HG02938 (cell line): ENCODE results near the gene CACNB2.

ENCODE experiments used
- ATAC-seq: cut with Tn5 transposase; IDR thresholded peaks from one replicate; pipeline ENCODE4 v1.9.1; 2021; ENCODE audit warnings: mild to moderate bottlenecking, moderate library complexity; ENCODE audit not compliant: unreplicated experiment

CACNB2 gene

DNA sequence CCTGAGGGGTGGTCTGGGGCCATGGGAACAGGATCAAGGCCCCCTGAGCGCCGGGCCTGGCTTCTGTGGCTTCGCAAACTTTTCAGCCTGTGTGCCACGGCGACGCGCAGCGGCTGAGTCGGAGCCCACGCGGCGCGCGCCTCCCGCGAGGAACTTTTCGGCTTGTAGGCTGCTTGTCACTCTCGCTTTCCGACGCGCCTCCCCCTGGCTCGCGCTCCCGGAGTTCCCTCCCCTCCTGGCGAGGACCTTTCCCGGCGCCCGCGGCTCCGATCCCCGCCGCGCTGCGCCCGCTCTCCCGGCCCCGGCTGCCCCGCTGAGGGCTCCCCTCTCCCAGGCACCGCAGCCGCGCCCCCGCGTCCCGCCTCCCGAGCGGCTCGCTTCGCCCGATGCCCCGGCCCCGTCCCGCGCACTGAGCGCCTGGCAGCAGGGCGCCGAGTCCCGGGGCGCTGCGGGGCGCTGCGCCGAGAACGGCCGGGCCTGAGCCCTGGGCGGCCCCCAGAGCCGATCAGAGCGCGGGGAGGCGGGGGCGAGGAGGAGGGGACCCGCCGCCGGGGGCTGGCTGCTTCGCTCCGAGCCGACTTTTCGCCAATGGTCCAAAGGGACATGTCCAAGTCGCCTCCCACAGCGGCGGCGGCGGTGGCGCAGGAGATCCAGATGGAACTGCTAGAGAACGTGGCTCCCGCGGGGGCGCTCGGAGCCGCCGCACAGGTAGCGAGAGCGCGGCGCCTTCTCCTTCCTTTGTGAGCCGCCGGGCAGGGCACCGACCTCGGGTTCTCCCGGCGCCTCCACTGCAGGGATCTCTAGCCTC lies at the start of gene CACNB2:
TSS of gene CACNB2 (plus strand) at position 276 of the 808 bp plus-strand sequence.
- ATAC-seq: no peak

- ATAC-seq: no peak
Observed at GRCh38 chr10:18094332-18094731, 45.9 kb upstream of the CACNB2 start.

GRCh38 chr10:18094793-18095192 lies 45.4 kb upstream of the CACNB2 start:
- ATAC-seq: no peak

DNA sequence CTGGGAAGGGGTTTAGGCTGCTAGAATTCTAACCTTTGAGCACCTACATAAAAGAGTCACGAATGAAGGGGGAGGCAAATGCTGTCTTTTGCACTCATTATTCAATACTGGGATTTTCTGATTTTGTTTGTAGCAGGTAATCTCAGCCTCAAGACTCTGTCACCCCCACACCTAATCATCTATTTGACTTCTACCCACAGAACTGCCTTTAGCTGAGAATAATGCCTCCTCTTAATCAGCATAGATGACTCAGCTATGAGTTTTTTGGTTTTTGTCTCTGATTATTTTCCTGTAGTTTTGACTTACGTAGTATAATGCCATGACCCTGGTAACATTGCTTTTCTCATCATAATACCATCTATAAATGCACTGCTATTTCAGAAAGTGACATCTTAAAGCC lies 42.7 kb upstream of the CACNB2 start:
- no peak for ATAC-seq

DNA sequence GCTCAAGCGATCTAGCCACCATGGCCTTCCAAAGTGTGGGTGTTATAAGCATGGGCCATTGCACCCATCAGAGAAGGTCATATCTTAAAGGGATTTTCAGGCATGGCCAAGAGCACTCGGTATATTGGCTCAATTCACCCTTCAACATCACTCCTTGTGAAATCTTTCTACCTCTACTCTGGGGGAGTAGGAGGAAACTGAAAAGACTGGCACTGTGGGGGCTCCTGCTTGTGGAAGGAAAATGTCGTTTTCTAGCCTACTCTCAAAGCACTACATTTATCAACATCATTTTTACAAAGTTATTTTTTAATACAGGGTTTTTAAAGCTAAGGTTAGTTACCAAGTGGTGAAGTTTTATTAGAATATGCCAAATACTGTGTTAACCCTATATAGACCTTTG lies 42.0 kb upstream of the CACNB2 start:
- ATAC-seq: no peak

DNA sequence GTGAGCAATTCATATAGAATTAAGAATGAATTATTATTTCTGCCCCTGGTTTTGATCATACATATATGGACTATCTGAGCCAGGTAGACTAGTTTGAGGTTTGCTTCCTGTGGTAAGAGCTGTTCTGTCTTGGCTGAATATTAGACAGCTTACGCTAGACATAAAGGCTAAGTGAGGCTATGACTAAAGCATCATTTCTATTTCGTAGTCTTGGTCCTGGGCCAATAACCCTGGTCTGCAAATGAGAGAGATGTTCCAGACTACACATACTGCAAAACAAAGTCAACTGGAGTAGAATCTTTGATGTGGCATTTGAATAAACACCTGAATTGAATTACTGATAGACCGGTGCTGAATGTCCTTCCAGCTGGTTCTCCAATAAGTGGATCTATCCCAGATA lies 40.8 kb upstream of the CACNB2 start:
- ATAC-seq: no peak

DNA sequence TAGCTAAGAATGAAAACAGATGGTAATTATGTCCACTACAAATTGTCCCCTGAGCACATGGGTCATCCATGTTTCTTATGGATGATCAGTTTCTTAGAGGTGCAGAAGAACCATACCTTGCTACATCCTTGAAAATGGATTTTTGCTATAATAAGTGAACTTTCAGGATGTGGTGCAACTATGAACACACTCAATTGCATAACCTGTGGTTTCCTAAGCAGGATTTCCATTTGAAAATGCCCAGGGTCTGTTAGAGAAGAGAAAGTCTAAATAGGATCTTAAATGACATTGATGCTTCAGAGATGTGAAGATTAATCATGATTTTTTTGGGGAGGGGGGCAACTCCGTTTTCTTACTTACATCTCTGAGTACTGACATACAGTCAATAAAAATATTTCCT lies 39.6 kb upstream of the CACNB2 start:
- no peak for ATAC-seq

- ATAC-seq: no peak
Observed at GRCh38 chr10:18102404-18102803, 37.8 kb upstream of the CACNB2 start.

DNA sequence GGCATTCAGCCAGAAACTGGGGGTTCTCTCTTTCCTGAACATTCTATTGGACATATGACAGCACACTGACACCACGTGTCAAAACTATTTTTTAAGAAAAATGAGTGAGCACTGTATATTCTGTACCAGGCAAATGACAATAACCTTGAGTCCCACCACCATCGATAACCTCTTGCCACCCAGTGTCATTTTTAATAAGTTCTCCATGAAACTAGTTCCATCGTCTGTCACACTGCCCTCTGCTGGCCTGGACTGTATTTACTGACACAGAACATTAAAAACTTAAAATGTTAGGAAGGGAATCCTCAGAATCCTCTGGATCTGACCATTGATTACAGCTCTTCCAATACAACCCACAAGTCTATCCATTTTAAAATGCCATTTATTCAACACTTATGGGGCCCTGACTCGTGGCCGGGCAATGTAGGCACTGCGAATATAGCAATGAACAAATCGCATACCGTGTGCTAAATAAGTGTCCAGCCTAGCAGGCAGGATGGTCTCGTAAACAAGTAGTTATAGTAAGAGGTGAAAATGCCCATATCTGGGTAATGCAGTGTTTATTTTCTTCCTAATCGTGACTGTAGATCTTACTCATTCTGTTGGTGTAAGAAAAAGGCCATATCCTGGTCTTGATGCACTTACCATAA lies 35.9 kb upstream of the CACNB2 start:
- ATAC-seq: no peak

GRCh38 chr10:18109341-18109870 lies 30.8 kb upstream of the CACNB2 start:
- ATAC-seq: no peak

DNA sequence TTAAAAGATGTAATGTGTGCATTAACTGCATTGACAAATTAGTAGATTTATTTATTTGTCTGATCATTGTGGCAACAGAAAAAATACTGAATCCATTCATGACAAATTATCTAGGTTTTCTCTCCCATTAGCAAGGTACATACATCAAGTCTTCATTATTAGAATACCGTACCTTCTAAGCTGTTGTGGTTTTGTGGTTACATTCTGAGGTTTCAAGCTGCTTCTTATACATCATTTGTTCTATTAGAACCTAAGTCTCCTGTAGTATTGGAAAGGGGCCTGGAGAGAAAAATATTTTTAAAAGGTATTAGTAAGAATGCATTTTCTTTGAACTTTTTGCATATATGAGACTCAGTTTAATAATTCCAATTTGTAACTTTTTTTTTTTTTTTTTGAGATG lies 26.3 kb upstream of the CACNB2 start:
- ATAC-seq: no peak

- no peak for ATAC-seq
Observed at GRCh38 chr10:18117276-18117675, 22.9 kb upstream of the CACNB2 start.

DNA sequence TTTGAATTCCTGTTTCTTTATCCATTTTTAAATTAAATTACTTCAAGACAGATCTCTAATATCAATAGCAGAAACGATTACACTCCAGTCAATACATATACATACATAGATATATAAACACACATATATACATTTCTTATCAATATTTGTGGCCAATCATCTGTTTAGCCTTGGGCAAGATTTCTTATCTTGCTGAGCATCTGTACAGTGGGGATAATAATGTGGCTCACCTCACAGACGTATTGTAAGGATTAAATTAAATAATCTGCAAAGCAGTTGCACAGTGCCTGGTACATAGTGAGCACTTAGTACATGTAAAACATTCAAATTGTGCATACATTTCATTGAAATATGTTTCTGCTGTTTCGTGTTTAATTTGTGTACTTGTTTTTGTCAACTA lies 17.5 kb upstream of the CACNB2 start:
- no peak for ATAC-seq

GRCh38 chr10:18133046-18133445 lies 7.2 kb upstream of the CACNB2 start:
- no peak for ATAC-seq

GRCh38 chr10:18134509-18134908 lies 5.7 kb upstream of the CACNB2 start:
- ATAC-seq: no peak

- no peak for ATAC-seq
Observed at GRCh38 chr10:18134921-18135320, 5.3 kb upstream of the CACNB2 start.

GRCh38 chr10:18136073-18136791 lies 4.0 kb upstream of the CACNB2 start:
- ATAC-seq: no peak

- ATAC-seq: no peak
Observed at GRCh38 chr10:18137111-18137510, 3.1 kb upstream of the CACNB2 start.

DNA sequence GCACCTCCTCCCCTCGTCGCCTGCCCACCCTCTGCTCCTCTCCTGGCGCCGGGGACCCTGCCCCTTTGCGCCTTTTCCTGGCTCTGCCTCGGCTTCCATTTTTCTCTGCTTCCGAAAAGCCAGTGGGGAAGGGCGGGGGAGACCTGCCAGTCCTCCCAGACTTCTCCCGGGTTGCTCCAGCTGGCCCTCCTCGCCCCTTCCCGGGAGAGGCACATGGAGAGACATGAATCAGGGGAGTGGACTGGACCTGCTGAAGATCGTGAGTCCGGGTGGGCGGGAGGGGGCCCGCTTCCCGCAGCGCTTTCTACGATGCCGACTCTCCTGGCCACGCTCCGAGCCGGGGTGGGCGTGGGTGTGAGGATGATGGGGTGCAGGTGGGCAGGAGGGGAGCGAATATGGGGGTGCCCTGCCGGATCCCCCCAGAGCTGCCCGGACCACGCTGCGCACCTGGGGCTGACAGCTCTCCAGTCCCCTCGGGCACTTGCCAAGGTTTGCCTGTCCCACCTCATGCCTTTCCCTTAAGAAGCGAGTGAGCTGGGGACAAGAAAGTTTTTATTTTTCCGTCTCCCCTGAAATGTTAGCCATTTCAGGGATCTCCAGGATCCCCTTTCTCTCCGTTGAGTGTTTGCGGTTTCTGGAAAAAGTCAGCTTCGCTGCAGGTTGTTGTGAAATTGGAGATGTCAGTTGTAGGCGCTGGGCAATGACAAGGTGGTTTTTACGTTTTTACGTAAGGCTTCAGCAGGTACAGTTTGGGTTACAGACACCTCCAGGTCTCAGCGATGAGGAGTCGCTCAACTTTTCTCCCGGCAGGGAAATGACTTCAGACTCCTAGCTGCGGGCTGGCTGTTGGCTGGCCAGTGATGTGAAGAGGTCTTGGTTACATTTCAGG lies 977 bp downstream of the CACNB2 start:
- ATAC-seq: no peak

DNA sequence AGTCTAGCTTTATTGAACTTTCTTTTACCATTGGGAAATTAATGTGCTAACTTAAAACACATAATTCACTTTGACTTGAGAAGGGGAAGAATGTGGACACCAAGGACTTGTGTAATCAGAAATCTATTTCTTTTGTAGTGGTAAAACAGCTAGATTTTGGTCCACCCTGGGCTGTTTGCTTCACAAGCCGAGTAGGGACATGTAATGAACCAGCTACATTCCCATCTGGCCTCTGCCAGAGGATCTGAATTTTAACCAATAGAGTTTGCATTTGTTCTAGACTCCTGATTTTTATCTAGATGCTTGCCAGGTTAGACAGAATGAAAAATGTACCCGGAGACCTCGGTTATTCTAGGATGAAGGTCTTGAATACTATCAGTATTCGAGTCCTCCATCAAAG lies 1.9 kb downstream of the CACNB2 start:
- ATAC-seq: no peak

DNA sequence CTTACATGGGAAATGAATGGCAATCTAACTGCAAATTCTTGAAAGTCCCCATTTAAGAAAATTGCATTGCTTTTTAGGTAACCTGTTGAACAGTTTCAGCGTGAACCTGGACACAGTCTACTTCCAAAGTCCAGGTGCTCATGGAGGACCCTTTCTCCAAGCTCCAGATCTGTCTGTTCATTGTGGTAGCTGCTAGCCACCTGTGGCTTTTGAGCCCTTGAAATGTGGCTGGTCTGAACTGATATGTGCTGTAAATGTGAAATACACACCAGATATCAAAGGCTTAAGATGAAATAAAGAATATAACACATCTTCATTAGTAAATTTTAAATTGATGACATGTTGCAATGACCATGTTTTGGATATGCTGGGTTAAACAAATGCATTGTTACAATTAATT lies 4.2 kb downstream of the CACNB2 start:
- ATAC-seq: no peak
